CD4-positive, CD25-positive, alpha-beta regulatory T cell (primary cell): Measurements from ENCODE around the gene OR2G2. TPM values are rescaled to one million over a fixed set of nuclear protein-coding genes. Genes with fewer than 3 reads are reported as not detected.

Experiments used
- ATAC-seq, 2 donors: fragments of 150-1000 bp; cut with Tn5 transposase; one replicate each; pipeline ENCODE4 v1.10.0; 2021; ENCODE audit warnings: low read depth in 2 of 2, moderate number of reproducible peaks in 2 of 2, moderate library complexity in 1 of 2
- DNase-seq, 3 donors: peaks; one replicate each; pipeline versions ENCODE4 v3.0.0 to v3.0.0-alpha.2; 2012 to 2022; ENCODE audit warnings: mixed read lengths in 1 of 3
- H3K27ac ChIP-seq: one replicate; pipeline ENCODE4 v1.7.0; 2013; ENCODE audit warnings: mild to moderate bottlenecking, low read length; ENCODE audit not compliant: insufficient read depth, poor library complexity, severe bottlenecking
- H3K27me3 ChIP-seq: one replicate; pipeline ENCODE4 v1.7.0; 2013; ENCODE audit warnings: low read length; ENCODE audit not compliant: control insufficient read depth, insufficient read depth
- H3K36me3 ChIP-seq: one replicate; pipeline ENCODE4 v1.7.0; 2013; ENCODE audit warnings: mild to moderate bottlenecking, low read length, moderate library complexity; ENCODE audit not compliant: control insufficient read depth, insufficient read depth
- H3K4me1 ChIP-seq: 2 replicates; pipeline ENCODE4 v1.7.0; 2013; ENCODE audit warnings: mild to moderate bottlenecking, low read length; ENCODE audit not compliant: insufficient read depth, control insufficient read depth, poor library complexity, severe bottlenecking
- H3K4me3 ChIP-seq: one replicate; pipeline ENCODE4 v1.7.0; 2013; ENCODE audit warnings: low read depth, mild to moderate bottlenecking, low read length, moderate library complexity
- H3K9me3 ChIP-seq, 2 experiments: 1 replicate in 1 of 2; 2 replicates in 1 of 2; pipeline ENCODE4 v1.7.0; 2013; ENCODE audit warnings: low read length in 2 of 2, mild to moderate bottlenecking in 1 of 2, moderate library complexity in 1 of 2; ENCODE audit not compliant: control insufficient read depth in 2 of 2
- H3K27ac Mint-ChIP-seq, 3 donors: one replicate each; pipeline ENCODE4 v1.8.0; 2020 to 2022; ENCODE audit warnings: mild to moderate bottlenecking in 3 of 3, mixed read lengths in 3 of 3, moderate library complexity in 2 of 3
- H3K27me3 Mint-ChIP-seq: one replicate; pipeline ENCODE4 v1.8.0; 2022; ENCODE audit warnings: mild to moderate bottlenecking, mixed read lengths
- H3K36me3 Mint-ChIP-seq: one replicate; pipeline ENCODE4 v1.8.0; 2020; ENCODE audit warnings: mixed read lengths
- H3K4me1 Mint-ChIP-seq, 4 donors: one replicate each; pipeline ENCODE4 v1.8.0; 2020 to 2022; ENCODE audit warnings: mixed read lengths in 4 of 4, mild to moderate bottlenecking in 1 of 4
- H3K4me3 Mint-ChIP-seq, 4 donors: one replicate each; pipeline ENCODE4 v1.8.0; 2020 to 2022; ENCODE audit warnings: mild to moderate bottlenecking in 4 of 4, mixed read lengths in 4 of 4, moderate library complexity in 3 of 4
- H3K9me3 Mint-ChIP-seq, 7 donors: one replicate each; pipeline ENCODE4 v1.8.0; 2020 to 2022; ENCODE audit warnings: mixed read lengths in 7 of 7, mild to moderate bottlenecking in 3 of 7, moderate library complexity in 2 of 7
- polyA plus RNA-seq, 4 donors: library from polyadenylated mRNA; unstranded; fragments of 300-500 nt; fragmentation: Illumina TruSeq; gene quantifications; one replicate each; pipeline ENCODE4 v1.2.3, GENCODE V29; 2021
- total RNA-seq: library from RNA; stranded (reverse); gene quantifications from one replicate; pipeline ENCODE4 v1.2.3, GENCODE V29; 2022

Gene OR2G2
- total and polyA plus RNA-seq, 5 donors from 2014 or later, result not detected

- ATAC-seq (no peak), DNase-seq (no peak)
- H3K36me3 ChIP-seq, result no peaks in the 10 kb centered on the region
- no peaks in the 10 kb centered on the region for H3K4me1 ChIP-seq
- H3K4me3 ChIP-seq, result no peak overlapping the region
- Mint-ChIP-seq H3K36me3 (no peaks in the 10 kb centered on the region), H3K27ac (no peak overlapping the region), H3K27me3 (peaks cover 10% of the 10 kb centered on the region), H3K9me3 (peaks cover 0 to 2% (median 0%) of the 10 kb centered on the region in 7 donors), H3K4me1 (peaks cover 0 to 2% (median 0%) of the 10 kb centered on the region in 4 donors), H3K4me3 (no peak overlapping the region)
- no peak overlapping the region for H3K27ac ChIP-seq
- no peaks in the 10 kb centered on the region for H3K27me3 ChIP-seq
- no peaks in the 10 kb centered on the region for H3K9me3 ChIP-seq
Observed at GRCh38 chr1:247552231-247552630, 35.9 kb upstream of the OR2G2 start.

GRCh38 chr1:247557926-247558674 is 30.1 kb upstream of the OR2G2 start:
- Mint-ChIP-seq H3K9me3 (peaks cover 0 to 1% (median 0%) of the 10 kb centered on the region in 7 donors), H3K36me3 (no peaks in the 10 kb centered on the region), H3K4me1 (no peaks in the 10 kb centered on the region), H3K4me3 (no peak overlapping the region), H3K27ac (no peak overlapping the region), H3K27me3 (no peaks in the 10 kb centered on the region)
- no peaks in the 10 kb centered on the region for H3K36me3 ChIP-seq
- H3K27me3 ChIP-seq, result no peaks in the 10 kb centered on the region
- no peak for ATAC-seq
- DNase-seq, result no peak
- H3K9me3 ChIP-seq, result no peaks in the 10 kb centered on the region
- H3K27ac ChIP-seq, result no peak overlapping the region
- H3K4me1 ChIP-seq, result no peaks in the 10 kb centered on the region
- no peak overlapping the region for H3K4me3 ChIP-seq

- Mint-ChIP-seq H3K4me3 (no peak overlapping the region), H3K36me3 (no peaks in the 10 kb centered on the region), H3K9me3 (no peaks in the 10 kb centered on the region), H3K4me1 (no peaks in the 10 kb centered on the region), H3K27ac (no peak overlapping the region), H3K27me3 (no peaks in the 10 kb centered on the region)
- Histone ChIP-seq H3K9me3 (no peaks in the 10 kb centered on the region), H3K4me1 (no peaks in the 10 kb centered on the region), H3K27me3 (no peaks in the 10 kb centered on the region), H3K36me3 (no peaks in the 10 kb centered on the region), H3K27ac (no peak overlapping the region), H3K4me3 (no peak overlapping the region)
- ATAC-seq, result no peak
- no peak for DNase-seq
Observed at GRCh38 chr1:247561711-247562110, 26.4 kb upstream of the OR2G2 start.

- no peaks in the 10 kb centered on the region for H3K27me3 Mint-ChIP-seq
- H3K4me1 Mint-ChIP-seq, result no peaks in the 10 kb centered on the region
- Histone ChIP-seq H3K9me3 (no peaks in the 10 kb centered on the region), H3K4me3 (no peak overlapping the region), H3K4me1 (no peaks in the 10 kb centered on the region), H3K27ac (no peak overlapping the region), H3K27me3 (no peaks in the 10 kb centered on the region), H3K36me3 (no peaks in the 10 kb centered on the region)
- H3K4me3 Mint-ChIP-seq, result no peak overlapping the region
- H3K9me3 Mint-ChIP-seq, result no peaks in the 10 kb centered on the region
- H3K27ac Mint-ChIP-seq, result no peak overlapping the region
- DNase-seq (no peak), ATAC-seq (no peak)
- no peaks in the 10 kb centered on the region for H3K36me3 Mint-ChIP-seq
Observed at GRCh38 chr1:247562198-247562597, 26.0 kb upstream of the OR2G2 start.

GRCh38 chr1:247574236-247574635 is 13.9 kb upstream of the OR2G2 start:
- Histone ChIP-seq H3K4me3 (no peak overlapping the region), H3K27ac (no peak overlapping the region), H3K9me3 (no peaks in the 10 kb centered on the region), H3K4me1 (no peaks in the 10 kb centered on the region), H3K27me3 (no peaks in the 10 kb centered on the region), H3K36me3 (no peaks in the 10 kb centered on the region)
- ATAC-seq, result no peak
- peaks cover 4% of the 10 kb centered on the region for H3K27me3 Mint-ChIP-seq
- H3K4me3 Mint-ChIP-seq, result no peak overlapping the region
- peaks cover 4 to 20% (median 5%) of the 10 kb centered on the region in 7 donors for H3K9me3 Mint-ChIP-seq
- H3K27ac Mint-ChIP-seq, result no peak overlapping the region
- no peaks in the 10 kb centered on the region for H3K36me3 Mint-ChIP-seq
- no peaks in the 10 kb centered on the region for H3K4me1 Mint-ChIP-seq
- DNase-seq, result no peak

- H3K9me3 Mint-ChIP-seq, result peaks cover 0 to 19% (median 5%) of the 10 kb centered on the region in 7 donors
- no peaks in the 10 kb centered on the region for H3K36me3 Mint-ChIP-seq
- no peak overlapping the region for H3K27ac Mint-ChIP-seq
- Histone ChIP-seq H3K4me3 (no peak overlapping the region), H3K9me3 (no peaks in the 10 kb centered on the region), H3K4me1 (no peaks in the 10 kb centered on the region), H3K36me3 (no peaks in the 10 kb centered on the region), H3K27me3 (no peaks in the 10 kb centered on the region), H3K27ac (no peak overlapping the region)
- H3K4me1 Mint-ChIP-seq, result no peaks in the 10 kb centered on the region
- no peak for DNase-seq
- no peak for ATAC-seq
- H3K4me3 Mint-ChIP-seq, result no peak overlapping the region
- peaks cover 4% of the 10 kb centered on the region for H3K27me3 Mint-ChIP-seq
Observed at GRCh38 chr1:247574664-247575063, 13.5 kb upstream of the OR2G2 start.

GRCh38 chr1:247576514-247576913 is 11.6 kb upstream of the OR2G2 start:
- H3K4me3 Mint-ChIP-seq, result no peak overlapping the region
- no peak overlapping the region for H3K4me3 ChIP-seq
- no peak for ATAC-seq
- no peaks in the 10 kb centered on the region for H3K4me1 Mint-ChIP-seq
- DNase-seq, result peak in 1 of 3 donors; percentile 17
- H3K36me3 ChIP-seq, result no peaks in the 10 kb centered on the region
- no peaks in the 10 kb centered on the region for H3K4me1 ChIP-seq
- peaks cover 4% of the 10 kb centered on the region for H3K27me3 Mint-ChIP-seq
- H3K27me3 ChIP-seq, result no peaks in the 10 kb centered on the region
- H3K27ac Mint-ChIP-seq, result no peak overlapping the region
- H3K9me3 ChIP-seq, result no peaks in the 10 kb centered on the region
- peaks cover 0 to 5% (median 0%) of the 10 kb centered on the region in 7 donors for H3K9me3 Mint-ChIP-seq
- H3K36me3 Mint-ChIP-seq, result no peaks in the 10 kb centered on the region
- H3K27ac ChIP-seq, result no peak overlapping the region

- H3K27ac ChIP-seq, result no peak overlapping the region
- Mint-ChIP-seq H3K4me3 (no peak overlapping the region), H3K27ac (no peak overlapping the region), H3K27me3 (peaks cover 4% of the 10 kb centered on the region), H3K4me1 (no peaks in the 10 kb centered on the region), H3K9me3 (peaks cover 0 to 1% (median 0%) of the 10 kb centered on the region in 7 donors), H3K36me3 (no peaks in the 10 kb centered on the region)
- no peak for ATAC-seq
- no peaks in the 10 kb centered on the region for H3K9me3 ChIP-seq
- no peaks in the 10 kb centered on the region for H3K27me3 ChIP-seq
- no peaks in the 10 kb centered on the region for H3K36me3 ChIP-seq
- H3K4me1 ChIP-seq, result no peaks in the 10 kb centered on the region
- H3K4me3 ChIP-seq, result no peak overlapping the region
- DNase-seq, result no peak
Observed at GRCh38 chr1:247578946-247579460, 9.2 kb upstream of the OR2G2 start.
